H9 (cell line): ENCODE results near the gene TSSK2. TPM values are rescaled to one million over a fixed set of nuclear protein-coding genes. Genes with fewer than 3 reads are reported as not detected.
A peak's percentile ranks its signal among the peaks of the same experiment; 100 is the strongest.

Experiments
- DNase-seq: peaks from one replicate; pipeline ENCODE4 v3.0.0-alpha.2; 2017
- H2AFZ ChIP-seq: one replicate; pipeline ENCODE4 v1.6.1; 2013; ENCODE audit warnings: mild to moderate bottlenecking, low read length, control low read depth, moderate library complexity
- H2AK5ac ChIP-seq: 2 replicates; pipeline ENCODE4 v1.6.1; 2013; ENCODE audit warnings: low read length, control low read depth, mixed read lengths; ENCODE audit not compliant: insufficient read length
- H2BK120ac ChIP-seq: one replicate; pipeline ENCODE4 v1.6.1; 2013; ENCODE audit warnings: low read depth, mild to moderate bottlenecking, low read length, control low read depth, inconsistent platforms; ENCODE audit not compliant: poor library complexity, severe bottlenecking
- H2BK12ac ChIP-seq: 2 replicates; pipeline ENCODE4 v1.6.1; 2013; ENCODE audit warnings: low read length, control low read depth, mixed read lengths, low read depth; ENCODE audit not compliant: insufficient read length
- H2BK15ac ChIP-seq: 2 replicates; pipeline ENCODE4 v1.6.1; 2013; ENCODE audit warnings: low read depth, low read length, control low read depth
- H2BK20ac ChIP-seq: one replicate; pipeline ENCODE4 v1.6.1; 2013; ENCODE audit warnings: low read depth, mild to moderate bottlenecking, low read length, control low read depth, inconsistent platforms; ENCODE audit not compliant: poor library complexity, severe bottlenecking
- H2BK5ac ChIP-seq: 2 replicates; pipeline ENCODE4 v1.6.1; 2013; ENCODE audit warnings: low read length, control low read depth, mixed read lengths; ENCODE audit not compliant: insufficient read length
- H3K14ac ChIP-seq: 2 replicates; pipeline ENCODE4 v1.6.1; 2013; ENCODE audit warnings: low read length, control low read depth; ENCODE audit not compliant: insufficient read depth
- H3K18ac ChIP-seq: 2 replicates; pipeline ENCODE4 v1.6.1; 2013; ENCODE audit warnings: low read depth, mild to moderate bottlenecking, mixed read lengths, low read length, control low read depth; ENCODE audit not compliant: insufficient read length
- H3K23ac ChIP-seq: 2 replicates; pipeline ENCODE4 v1.6.1; 2013; ENCODE audit warnings: low read length, control low read depth, mixed read lengths, low read depth; ENCODE audit not compliant: insufficient read length
- H3K23me2 ChIP-seq: 2 replicates; pipeline ENCODE4 v1.6.1; 2013; ENCODE audit warnings: low read depth, mild to moderate bottlenecking, mixed read lengths, low read length, control low read depth; ENCODE audit not compliant: insufficient read length, poor library complexity, severe bottlenecking
- H3K27ac ChIP-seq: 2 replicates; pipeline ENCODE4 v1.5.1; 2013; ENCODE audit warnings: low read length, control low read depth, mixed read lengths, low read depth; ENCODE audit not compliant: insufficient read length
- H3K27me3 ChIP-seq: 2 replicates; pipeline ENCODE4 v1.6.1; 2013; ENCODE audit warnings: low read length, control low read depth, inconsistent platforms; ENCODE audit not compliant: insufficient read depth
- H3K4ac ChIP-seq: 2 replicates; pipeline ENCODE4 v1.6.1; 2013; ENCODE audit warnings: low read depth, mild to moderate bottlenecking, control low read depth, inconsistent platforms, low read length, moderate library complexity
- H3K4me1 ChIP-seq: 2 replicates; pipeline ENCODE4 v1.6.1; 2013; ENCODE audit warnings: low read length, control low read depth, inconsistent platforms; ENCODE audit not compliant: insufficient read depth
- H3K4me2 ChIP-seq: 2 replicates; pipeline ENCODE4 v1.6.1; 2013; ENCODE audit warnings: low read length, control low read depth, mixed read lengths; ENCODE audit not compliant: insufficient read length, insufficient read depth
- H3K56ac ChIP-seq: 2 replicates; pipeline ENCODE4 v1.6.1; 2013; ENCODE audit warnings: low read depth, mild to moderate bottlenecking, mixed read lengths, low read length, control low read depth; ENCODE audit not compliant: insufficient read length
- H3K79me1 ChIP-seq: 2 replicates; pipeline ENCODE4 v1.6.1; 2013; ENCODE audit warnings: low read depth, mild to moderate bottlenecking, moderate library complexity, low read length, control low read depth, inconsistent platforms; ENCODE audit not compliant: insufficient read depth, poor library complexity, severe bottlenecking
- H3K79me2 ChIP-seq: 2 replicates; pipeline ENCODE4 v1.6.1; 2013; ENCODE audit warnings: low read length, control low read depth, inconsistent platforms; ENCODE audit not compliant: insufficient read depth
- H3K9ac ChIP-seq: 2 replicates; pipeline ENCODE4 v1.6.1; 2013; ENCODE audit warnings: low read length, control low read depth, mixed read lengths; ENCODE audit not compliant: insufficient read length; ENCODE audit errors: extremely low read depth
- H3K9me3 ChIP-seq: one replicate; pipeline ENCODE4 v1.6.1; 2013; ENCODE audit warnings: low read depth, low read length, inconsistent platforms; ENCODE audit not compliant: control insufficient read depth
- H3T11ph ChIP-seq: one replicate; pipeline ENCODE4 v1.6.1; 2013; ENCODE audit warnings: mild to moderate bottlenecking, low read length, control low read depth, inconsistent platforms
- H4K20me1 ChIP-seq: one replicate; pipeline ENCODE4 v1.6.1; 2013; ENCODE audit not compliant: control insufficient read depth, insufficient read length, insufficient read depth
- H4K5ac ChIP-seq: 2 replicates; pipeline ENCODE4 v1.6.1; 2013; ENCODE audit warnings: low read depth, mild to moderate bottlenecking, mixed read lengths, low read length, control low read depth; ENCODE audit not compliant: insufficient read length
- H4K8ac ChIP-seq: replicated peaks from 2 replicates; pipeline ENCODE4 v1.6.1; 2013; ENCODE audit warnings: low read length, control low read depth, mixed read lengths, low read depth; ENCODE audit not compliant: insufficient read length
- H4K91ac ChIP-seq: 2 replicates; pipeline ENCODE4 v1.6.1; 2013; ENCODE audit warnings: low read depth, mild to moderate bottlenecking, moderate library complexity, mixed read lengths, low read length, control low read depth; ENCODE audit not compliant: insufficient read length
- H3K27ac Mint-ChIP-seq, 3 experiments: 2 replicates in 2 of 3; 3 replicates in 1 of 3; pipeline ENCODE4 v1.8.0; 2020 to 2021; ENCODE audit warnings: mixed read lengths in 3 of 3, mild to moderate bottlenecking in 1 of 3, moderate library complexity in 1 of 3
- H3K27me3 Mint-ChIP-seq: 2 replicates; pipeline ENCODE4 v1.8.0; 2021; ENCODE audit warnings: low read depth, mild to moderate bottlenecking, moderate library complexity, mixed read lengths
- H3K36me3 Mint-ChIP-seq, 3 experiments: 2 replicates in 2 of 3; 3 replicates in 1 of 3; pipeline ENCODE4 v1.8.0; 2020 to 2021; ENCODE audit warnings: low read depth in 3 of 3, mixed read lengths in 3 of 3; ENCODE audit not compliant: insufficient read depth in 1 of 3
- H3K4me1 Mint-ChIP-seq, 2 experiments: 2 replicates each; pipeline ENCODE4 v1.8.0; 2020; ENCODE audit warnings: mixed read lengths in 2 of 2
- H3K4me3 Mint-ChIP-seq, 2 experiments: 2 replicates in 1 of 2; 3 replicates in 1 of 2; pipeline ENCODE4 v1.8.0; 2020 to 2021; ENCODE audit warnings: mild to moderate bottlenecking in 2 of 2, mixed read lengths in 2 of 2, moderate library complexity in 1 of 2
- H3K9me3 Mint-ChIP-seq, 2 experiments: 2 replicates in 1 of 2; 3 replicates in 1 of 2; pipeline ENCODE4 v1.8.0; 2020; ENCODE audit warnings: mild to moderate bottlenecking in 2 of 2, mixed read lengths in 2 of 2, moderate library complexity in 1 of 2
- WGBS: extraction: QIAGEN DNeasy Blood & Tissue Kit; methylation state at CpG from one replicate; pipeline ENCODE4 v1.1.7; 2013; ENCODE audit warnings: missing lambda C conversion rate, low lambda C conversion rate, mixed read lengths; ENCODE audit not compliant: insufficient read length; ENCODE audit errors: extremely low coverage; 5-methylcytosine and 5-hydroxymethylcytosine counted together
- total RNA-seq: library from RNA; stranded (reverse); gene quantifications from 2 replicates; pipeline ENCODE4 v1.2.1, GENCODE V29; 2021
- TF ChIP-seq, protein P1 (sequence below): fragments of 200-600 bp; sonication (generic); conservative IDR thresholded peaks from 3 replicates; pipeline ENCODE4 v1.8.0; 2021; ENCODE audit warnings: antibody characterized with exemption, mild to moderate bottlenecking

The TSSK2 gene
- total RNA-seq, 1 experiment from 2014 or later, result not detected

DNA sequence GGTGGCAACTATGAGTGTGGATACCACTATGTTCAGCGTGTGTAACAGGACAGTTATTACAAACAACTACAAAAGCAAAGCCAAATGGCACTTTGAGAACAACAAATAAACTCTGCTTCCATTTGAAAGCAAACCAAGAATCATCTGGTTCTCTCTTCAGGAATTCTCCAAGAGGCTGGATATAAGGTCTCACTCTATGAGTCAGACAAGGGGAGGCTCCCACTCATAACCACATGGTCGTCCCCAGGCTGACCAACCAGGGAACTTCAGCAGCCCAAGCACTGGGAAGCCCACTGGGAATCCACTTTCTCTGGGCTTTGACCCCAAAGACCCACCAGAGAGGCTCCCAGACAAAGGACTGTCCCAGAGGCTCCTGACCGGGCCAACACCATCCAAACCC, 44.2 kb upstream of the TSSK2 start:
- no peak for DNase-seq
- no CpG with 5 or more reads among the region's 3 CpGs for WGBS
- no peak overlapping the region for H3K56ac ChIP-seq
- H4K91ac ChIP-seq, result no peak overlapping the region
- H2BK5ac ChIP-seq, result no peak overlapping the region
- no peaks in the 10 kb centered on the region for H3K27me3 ChIP-seq
- H3K23me2 ChIP-seq, result no peaks in the 10 kb centered on the region
- H3K36me3 Mint-ChIP-seq, result peaks cover 21 to 36% (median 32%) of the 10 kb centered on the region in 3 experiments
- no peak overlapping the region for H3T11ph ChIP-seq
- no peaks in the 10 kb centered on the region for H3K79me2 ChIP-seq
- no peaks in the 10 kb centered on the region for H3K27me3 Mint-ChIP-seq
- no peak overlapping the region for H3K18ac ChIP-seq
- no peak overlapping the region for H2AFZ ChIP-seq
- no peaks in the 10 kb centered on the region for H4K20me1 ChIP-seq
- H4K5ac ChIP-seq, result no peak overlapping the region
- H2AK5ac ChIP-seq, result no peak overlapping the region
- H3K4me3 Mint-ChIP-seq, result no peak overlapping the region
- H3K79me1 ChIP-seq, result no peaks in the 10 kb centered on the region
- peaks cover 3% of the 10 kb centered on the region; the same call in 1 of the 2 replicates for H3K4me1 ChIP-seq
- no peak overlapping the region for H3K23ac ChIP-seq
- H3K9me3 ChIP-seq, result no peaks in the 10 kb centered on the region
- no peak overlapping the region for H3K9ac ChIP-seq
- no peak overlapping the region for H2BK120ac ChIP-seq
- no peak overlapping the region for H3K14ac ChIP-seq
- H3K4ac ChIP-seq, result no peak overlapping the region
- H3K4me2 ChIP-seq, result no peak overlapping the region
- H2BK12ac ChIP-seq, result no peak overlapping the region
- no peak overlapping the region for H3K27ac ChIP-seq
- no peak overlapping the region for H2BK15ac ChIP-seq
- H2BK20ac ChIP-seq, result no peak overlapping the region
- no peak overlapping the region for H4K8ac ChIP-seq
- TF ChIP-seq, protein P1, sequence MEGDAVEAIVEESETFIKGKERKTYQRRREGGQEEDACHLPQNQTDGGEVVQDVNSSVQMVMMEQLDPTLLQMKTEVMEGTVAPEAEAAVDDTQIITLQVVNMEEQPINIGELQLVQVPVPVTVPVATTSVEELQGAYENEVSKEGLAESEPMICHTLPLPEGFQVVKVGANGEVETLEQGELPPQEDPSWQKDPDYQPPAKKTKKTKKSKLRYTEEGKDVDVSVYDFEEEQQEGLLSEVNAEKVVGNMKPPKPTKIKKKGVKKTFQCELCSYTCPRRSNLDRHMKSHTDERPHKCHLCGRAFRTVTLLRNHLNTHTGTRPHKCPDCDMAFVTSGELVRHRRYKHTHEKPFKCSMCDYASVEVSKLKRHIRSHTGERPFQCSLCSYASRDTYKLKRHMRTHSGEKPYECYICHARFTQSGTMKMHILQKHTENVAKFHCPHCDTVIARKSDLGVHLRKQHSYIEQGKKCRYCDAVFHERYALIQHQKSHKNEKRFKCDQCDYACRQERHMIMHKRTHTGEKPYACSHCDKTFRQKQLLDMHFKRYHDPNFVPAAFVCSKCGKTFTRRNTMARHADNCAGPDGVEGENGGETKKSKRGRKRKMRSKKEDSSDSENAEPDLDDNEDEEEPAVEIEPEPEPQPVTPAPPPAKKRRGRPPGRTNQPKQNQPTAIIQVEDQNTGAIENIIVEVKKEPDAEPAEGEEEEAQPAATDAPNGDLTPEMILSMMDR, result no peak
- H3K4me1 Mint-ChIP-seq, result peaks cover 7 to 14% of the 10 kb centered on the region in 2 experiments
- H3K27ac Mint-ChIP-seq, result peak overlapping the region in 1 of 3 experiments; percentile 49; a peak in 2 of 7 replicates
- peaks cover 4 to 7% of the 10 kb centered on the region in 2 experiments; a peak in 4 of 5 replicates for H3K9me3 Mint-ChIP-seq
